Glutamatergic neuron (in vitro differentiated cells): ENCODE data around the gene CCDC27. TPM values are rescaled to one million over a fixed set of nuclear protein-coding genes. Genes with fewer than 3 reads are reported as not detected.
A peak's percentile ranks its signal among the peaks of the same experiment; 100 is the strongest.

Experiments used
- DNase-seq: peaks from one replicate; pipeline ENCODE4 v3.0.0; 2022
- H3K27ac Mint-ChIP-seq: one replicate; pipeline ENCODE4 v1.8.0; 2020; ENCODE audit warnings: mild to moderate bottlenecking, mixed read lengths, inconsistent platforms; ENCODE audit not compliant: unreplicated experiment
- H3K27me3 Mint-ChIP-seq: one replicate; pipeline ENCODE4 v1.8.0; 2020; ENCODE audit warnings: mild to moderate bottlenecking, moderate library complexity, mixed read lengths, inconsistent platforms; ENCODE audit not compliant: unreplicated experiment
- H3K36me3 Mint-ChIP-seq: one replicate; pipeline ENCODE4 v1.8.0; 2020; ENCODE audit warnings: mild to moderate bottlenecking, mixed read lengths, inconsistent platforms; ENCODE audit not compliant: unreplicated experiment
- H3K4me1 Mint-ChIP-seq: one replicate; pipeline ENCODE4 v1.8.0; 2020; ENCODE audit warnings: mild to moderate bottlenecking, low read depth, mixed read lengths, inconsistent platforms; ENCODE audit not compliant: unreplicated experiment
- H3K4me3 Mint-ChIP-seq: one replicate; pipeline ENCODE4 v1.8.0; 2020; ENCODE audit warnings: mild to moderate bottlenecking, mixed read lengths, inconsistent platforms; ENCODE audit not compliant: unreplicated experiment
- H3K9me3 Mint-ChIP-seq: one replicate; pipeline ENCODE4 v1.8.0; 2020; ENCODE audit warnings: mild to moderate bottlenecking, moderate library complexity, mixed read lengths, inconsistent platforms; ENCODE audit not compliant: unreplicated experiment
- CTCF ChIP-seq: fragments of 200-600 bp; sonication (generic); IDR thresholded peaks from one replicate; pipeline ENCODE4 v1.5.0; 2021; ENCODE audit not compliant: partially characterized antibody, unreplicated experiment
- total RNA-seq: library from RNA; stranded (reverse); fragmentation: NEBNext Ultra II Directional; extraction: Animal tissue kit (Norgen Biotek cat#: 25700); gene quantifications from one replicate; pipeline ENCODE4 v1.2.1, GENCODE V29; 2021; ENCODE audit not compliant: unreplicated experiment

CCDC27 gene
- total RNA-seq, 1 donor from 2014 or later = not detected

- TF ChIP-seq CTCF = no peak
- Mint-ChIP-seq H3K9me3 (peaks cover 8% of the 10 kb centered on the region), H3K4me1 (peaks cover 13% of the 10 kb centered on the region), H3K4me3 (no peak overlapping the region), H3K36me3 (no peaks in the 10 kb centered on the region), H3K27me3 (peaks cover 5% of the 10 kb centered on the region), H3K27ac (no peak overlapping the region)
- DNase-seq = no peak
These were observed 24.9 kb downstream of the CCDC27 start for GRCh38 chr1:3777078-3777547.

- no peak for TF ChIP-seq CTCF
- H3K4me1 Mint-ChIP-seq = peaks cover 13% of the 10 kb centered on the region
- H3K36me3 Mint-ChIP-seq = no peaks in the 10 kb centered on the region
- DNase-seq = no peak
- no peak overlapping the region for H3K4me3 Mint-ChIP-seq
- peaks cover 5% of the 10 kb centered on the region for H3K27me3 Mint-ChIP-seq
- H3K9me3 Mint-ChIP-seq = peaks cover 8% of the 10 kb centered on the region
- no peak overlapping the region for H3K27ac Mint-ChIP-seq
These were observed 25.7 kb downstream of the CCDC27 start for GRCh38 chr1:3777647-3778589.

GRCh38 chr1:3778590-3779264 is 26.5 kb downstream of the CCDC27 start:
- Mint-ChIP-seq H3K4me1 (peaks cover 13% of the 10 kb centered on the region), H3K27ac (no peak overlapping the region), H3K9me3 (peaks cover 8% of the 10 kb centered on the region), H3K4me3 (no peak overlapping the region), H3K36me3 (no peaks in the 10 kb centered on the region), H3K27me3 (peaks cover 5% of the 10 kb centered on the region)
- DNase-seq = no peak
- TF ChIP-seq CTCF = no peak

GRCh38 chr1:3779265-3779911 is 27.1 kb downstream of the CCDC27 start:
- peaks cover 9% of the 10 kb centered on the region for H3K9me3 Mint-ChIP-seq
- peaks cover 6% of the 10 kb centered on the region for H3K27me3 Mint-ChIP-seq
- no peak for TF ChIP-seq CTCF
- H3K4me1 Mint-ChIP-seq = peaks cover 16% of the 10 kb centered on the region
- H3K36me3 Mint-ChIP-seq = no peaks in the 10 kb centered on the region
- DNase-seq = no peak
- peak overlapping the region; percentile 43 for H3K27ac Mint-ChIP-seq
- H3K4me3 Mint-ChIP-seq = peak overlapping the region; percentile 64
